NCI-H2029 treated with DMSO at 0.1 percent for 48 hours (cell line): ENCODE measurements around the gene DHRS1.
A peak's percentile ranks its signal among the peaks of the same experiment; 100 is the strongest.

Experiments used
- DNase-seq: peaks from one replicate; lab custom pipeline; 2025; lab: John Stamatoyannopoulos, UW

The DHRS1 gene

DNA sequence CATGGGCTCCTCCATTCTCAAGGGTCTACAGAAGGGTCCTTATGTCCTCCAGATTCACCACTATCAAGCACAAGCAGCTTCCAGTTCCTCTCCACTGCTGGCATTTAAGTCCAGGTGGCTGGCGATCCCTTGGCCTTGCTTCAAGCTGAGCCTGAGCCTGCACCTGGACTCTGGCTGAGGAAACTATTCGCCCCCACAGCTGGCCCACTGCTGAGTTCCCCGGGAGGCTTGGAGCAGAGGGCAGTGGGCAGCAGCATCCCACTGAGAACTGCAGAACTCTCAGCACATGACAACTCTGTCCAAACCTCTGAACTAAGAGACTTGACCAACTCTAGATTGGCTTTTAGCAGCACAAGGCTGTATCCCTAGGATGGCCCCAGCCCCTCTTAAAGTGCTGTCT, 16.8 kb downstream of the DHRS1 start:
- DNase-seq = no peak

DNA sequence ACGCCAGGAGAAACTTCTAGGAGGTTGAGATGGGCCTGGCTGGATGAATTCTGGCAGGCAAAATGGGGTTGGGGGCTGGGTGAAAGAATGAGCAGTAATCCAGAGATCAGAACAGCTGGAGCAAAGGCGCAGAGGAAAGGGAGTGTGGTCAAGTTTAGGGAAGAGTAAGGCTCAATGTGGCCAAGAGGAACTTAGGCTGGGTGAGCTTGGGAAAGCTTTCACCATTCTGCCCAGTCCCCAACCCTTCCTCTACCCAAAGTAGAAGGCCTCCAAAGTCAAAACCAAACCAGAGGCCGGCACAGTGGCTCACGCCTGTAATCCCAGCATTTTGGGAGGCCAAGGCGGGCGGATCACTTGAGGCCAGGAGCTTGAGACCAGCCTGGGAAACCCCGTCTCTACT, 17.9 kb downstream of the DHRS1 start:
- no peak for DNase-seq

DNA sequence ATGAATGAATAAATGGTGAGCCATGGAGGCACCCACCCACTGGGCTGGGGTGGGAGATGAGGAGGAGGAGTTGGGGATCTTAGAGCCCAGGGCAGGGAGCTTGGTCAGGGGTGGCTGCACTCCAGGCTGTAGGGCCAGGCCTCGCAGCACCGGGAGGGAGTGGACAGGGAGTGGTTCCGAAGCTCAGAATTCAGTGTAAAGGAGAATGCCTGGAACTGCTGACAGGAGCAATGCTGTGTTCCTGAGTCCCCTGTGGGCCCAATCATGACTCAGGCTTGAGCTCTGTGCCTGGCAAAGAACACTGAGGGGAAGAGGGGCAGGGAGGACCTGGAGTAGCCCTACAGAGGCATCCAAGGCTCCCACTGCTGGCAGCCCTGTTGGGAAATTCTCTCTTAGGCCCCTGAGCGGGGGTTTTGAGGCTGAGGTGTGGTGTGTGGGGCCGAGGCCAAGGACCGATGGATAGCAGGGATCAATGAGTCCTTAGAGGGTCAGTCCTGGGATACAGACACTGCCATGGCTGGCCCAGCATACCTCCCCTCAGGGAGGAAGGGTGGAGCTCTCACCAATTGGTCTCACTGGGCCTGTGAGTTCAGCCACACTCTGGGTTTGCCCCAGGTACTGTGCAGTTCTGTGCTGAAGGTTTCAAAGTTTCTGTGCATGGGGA, 18.7 kb downstream of the DHRS1 start:
- no peak for DNase-seq

DNA sequence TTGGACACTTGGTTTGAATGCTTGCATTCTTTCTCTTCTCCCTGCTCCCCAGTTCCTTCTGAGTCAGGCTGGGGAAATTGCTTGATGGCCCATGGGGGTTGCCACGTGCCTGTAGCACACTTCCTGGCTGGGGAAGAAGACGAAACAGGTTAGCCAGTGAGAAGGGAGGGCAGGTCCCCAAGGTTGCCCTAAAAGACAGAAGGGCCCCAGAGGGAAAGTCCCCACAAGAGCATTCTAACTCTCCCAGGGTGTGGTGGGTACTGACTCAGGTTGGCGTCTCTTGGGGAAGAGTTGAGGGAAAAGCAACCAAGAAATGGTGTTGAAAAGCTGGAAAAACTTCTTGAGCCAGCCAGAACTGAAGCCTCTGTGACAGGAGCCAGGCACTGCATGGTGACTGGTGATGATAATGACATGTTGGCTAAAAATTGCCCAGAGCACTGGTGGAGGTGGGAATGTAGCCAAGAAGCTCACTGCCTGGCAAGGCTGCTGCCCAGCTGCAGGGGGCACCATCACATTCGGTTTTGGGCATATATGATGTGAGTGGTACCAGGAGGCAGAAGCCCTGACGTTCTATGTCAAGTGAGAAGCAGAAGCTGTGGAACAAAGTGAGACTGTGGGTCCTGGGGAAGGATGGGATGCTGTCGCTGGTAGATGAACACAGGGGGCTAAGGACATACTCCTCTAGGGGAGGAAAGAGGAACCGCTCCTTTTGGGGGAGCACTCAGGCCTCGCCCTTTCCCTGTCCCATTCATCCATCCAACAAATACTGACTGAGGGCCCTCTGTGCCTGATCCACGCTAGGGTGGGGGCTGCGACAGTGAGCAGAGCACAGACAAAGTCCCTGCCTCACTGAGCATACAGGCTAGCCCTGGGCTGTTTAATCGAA, 20.0 kb downstream of the DHRS1 start:
- DNase-seq = no peak

DNA sequence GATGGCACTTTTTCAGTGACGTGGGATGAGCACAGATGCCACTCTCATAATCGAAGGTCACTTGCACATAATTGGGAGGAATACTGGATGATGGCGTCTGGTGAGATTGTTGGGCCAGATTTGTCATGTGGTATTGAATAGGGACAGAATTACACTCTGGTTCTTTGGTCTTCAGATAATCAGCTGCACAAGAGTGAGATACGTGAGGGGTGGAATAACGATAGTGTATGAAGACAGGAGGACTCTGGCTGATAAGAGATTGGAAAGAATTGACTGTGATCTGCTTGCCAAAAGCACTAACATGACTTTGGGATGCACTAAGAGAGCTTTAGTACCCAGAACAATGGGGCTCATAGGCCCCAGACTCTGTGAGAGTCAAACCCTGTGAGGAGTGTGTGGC, 21.2 kb downstream of the DHRS1 start:
- no peak for DNase-seq

DNA sequence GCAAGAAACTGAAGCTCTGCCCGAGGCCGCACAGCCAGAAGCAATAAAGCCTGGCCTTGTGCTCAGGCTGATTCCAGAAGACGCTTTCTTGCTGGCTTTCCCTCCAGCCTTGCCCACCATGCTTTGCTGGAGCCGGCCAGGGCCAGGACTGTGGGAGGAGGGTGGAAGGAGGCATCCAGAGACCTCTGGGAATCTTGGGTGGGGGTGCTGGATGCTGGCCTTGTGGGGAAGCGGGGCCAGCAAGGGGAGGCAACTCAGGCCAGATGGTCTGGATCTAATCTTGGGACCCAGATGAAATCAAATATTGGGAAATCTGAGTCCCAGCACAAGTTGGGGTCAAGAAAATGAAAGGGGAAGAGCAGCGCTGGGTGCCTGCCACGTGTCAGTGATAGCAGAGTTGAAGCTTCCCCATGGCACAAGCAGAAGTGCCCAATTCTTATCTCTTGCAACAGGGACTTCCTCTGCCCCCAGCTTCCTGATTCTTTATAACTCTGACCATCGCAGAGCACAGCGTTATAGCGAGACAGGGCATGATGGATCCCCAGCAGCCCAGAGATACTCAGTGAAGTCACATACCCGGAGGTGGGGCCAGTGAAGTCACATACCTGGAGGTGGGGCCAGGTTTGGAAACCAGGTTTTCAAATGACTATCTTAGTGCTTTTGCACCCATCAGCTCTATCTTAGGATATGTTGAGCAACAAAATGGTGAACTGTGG, 21.8 kb downstream of the DHRS1 start:
- DNase-seq = no peak

DNA sequence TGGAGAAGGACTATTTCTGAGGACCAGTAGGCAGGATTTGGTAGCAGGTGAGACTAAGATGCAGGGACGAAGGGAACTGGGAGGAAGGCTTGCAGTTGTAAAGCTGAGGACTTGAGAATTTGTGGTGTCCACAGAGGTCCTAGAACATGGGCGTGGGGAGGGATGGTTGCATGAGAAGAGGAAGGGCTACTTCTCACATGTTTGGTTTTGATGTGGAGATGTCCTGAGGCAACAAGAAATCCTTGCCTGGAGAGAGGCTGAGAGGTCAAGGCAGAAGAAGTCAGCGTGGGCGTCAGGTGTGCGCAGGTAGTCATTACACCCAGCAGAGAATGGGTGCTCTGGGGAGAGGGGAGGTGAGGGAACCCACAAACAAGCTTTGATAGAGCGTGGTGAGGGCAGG, 22.5 kb downstream of the DHRS1 start:
- no peak for DNase-seq

DNA sequence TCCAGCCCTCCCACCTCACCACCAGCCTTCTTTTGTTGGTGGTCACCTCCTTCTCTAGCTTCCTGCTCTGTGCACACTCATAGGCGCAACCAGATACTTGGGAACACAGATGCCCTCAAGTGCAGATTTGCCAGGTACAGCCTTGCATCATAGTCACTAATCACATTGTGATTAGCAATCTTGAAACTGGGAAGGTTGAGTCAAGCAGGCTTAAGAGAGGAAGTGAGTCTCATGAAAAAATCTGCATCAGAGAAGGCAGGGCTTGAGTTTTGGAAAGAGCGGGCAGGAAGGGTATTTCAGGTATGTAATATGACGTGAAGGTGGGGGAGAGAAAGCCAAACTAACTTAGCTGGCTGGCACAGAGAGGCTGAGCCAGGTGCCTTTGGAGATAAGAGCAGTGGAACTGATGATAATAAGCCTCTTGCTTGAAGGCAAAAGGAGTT, 25.5 kb downstream of the DHRS1 start:
- no peak for DNase-seq

DNA sequence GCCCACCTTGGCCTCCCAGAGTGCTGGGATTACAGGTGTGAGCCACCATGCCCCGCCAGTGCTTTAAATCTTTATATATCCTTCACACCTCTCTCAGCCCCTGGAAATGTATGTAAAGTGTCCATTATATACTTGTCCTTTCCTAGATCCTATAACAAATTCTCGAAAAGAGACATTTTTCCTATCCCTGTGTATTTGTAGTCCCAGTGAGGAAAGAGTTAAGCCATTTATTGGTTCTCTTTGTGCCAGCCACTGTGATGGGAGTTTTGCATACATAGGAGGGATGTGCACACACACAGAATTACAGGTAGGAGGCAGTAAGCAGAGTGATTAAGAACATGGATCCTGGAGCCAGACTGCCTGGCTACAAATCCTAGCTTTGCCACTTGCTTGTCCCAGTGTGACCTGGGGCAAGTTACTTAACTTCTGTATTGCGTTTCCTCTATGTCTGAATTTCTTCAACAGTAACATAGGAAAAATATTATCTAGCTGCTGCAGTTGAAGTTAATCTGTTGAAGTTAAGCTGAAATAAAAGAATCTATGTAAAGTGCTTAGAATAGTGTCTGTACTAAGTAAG, 26.1 kb downstream of the DHRS1 start:
- DNase-seq = no peak

DNA sequence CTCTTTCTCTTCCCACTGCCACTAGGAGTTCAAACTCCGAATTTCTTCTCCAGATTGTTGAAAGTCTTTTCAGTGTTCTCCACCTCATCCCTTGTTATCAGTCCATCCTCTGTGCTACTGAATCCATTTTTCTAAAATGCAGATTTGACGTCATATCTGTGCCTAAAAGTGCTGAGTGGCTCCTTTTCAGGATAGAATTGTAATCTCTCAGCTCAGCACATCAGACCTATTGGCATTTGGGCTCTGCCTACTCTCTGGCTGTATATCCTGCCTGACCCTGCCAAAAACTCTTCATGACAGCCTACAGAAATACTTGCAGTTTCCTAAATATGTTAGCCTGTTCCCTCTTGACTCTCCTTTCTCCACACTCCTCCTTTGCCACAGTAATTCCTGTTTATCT, 27.1 kb downstream of the DHRS1 start:
- DNase-seq = no peak

DNA sequence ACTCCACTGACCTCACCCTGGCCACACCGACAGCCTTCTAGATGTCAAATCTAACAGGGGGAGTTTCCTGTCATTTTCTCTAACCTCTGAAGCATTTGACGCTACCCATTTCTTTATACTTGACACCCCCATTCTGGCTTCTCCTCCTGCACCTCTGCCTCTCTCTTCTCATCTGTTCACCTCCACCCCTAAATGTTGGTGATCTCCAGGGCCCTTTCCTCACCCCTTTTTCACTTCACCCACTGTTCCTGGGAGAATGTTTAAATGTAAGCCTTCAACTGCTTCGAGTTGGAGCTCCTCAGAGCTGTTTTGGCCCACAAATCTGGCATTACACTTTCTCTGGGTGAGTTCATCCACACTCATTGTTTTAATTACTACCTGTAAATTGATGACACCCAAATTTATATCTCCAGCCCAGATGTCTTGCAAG, 27.7 kb downstream of the DHRS1 start:
- no peak for DNase-seq

DNA sequence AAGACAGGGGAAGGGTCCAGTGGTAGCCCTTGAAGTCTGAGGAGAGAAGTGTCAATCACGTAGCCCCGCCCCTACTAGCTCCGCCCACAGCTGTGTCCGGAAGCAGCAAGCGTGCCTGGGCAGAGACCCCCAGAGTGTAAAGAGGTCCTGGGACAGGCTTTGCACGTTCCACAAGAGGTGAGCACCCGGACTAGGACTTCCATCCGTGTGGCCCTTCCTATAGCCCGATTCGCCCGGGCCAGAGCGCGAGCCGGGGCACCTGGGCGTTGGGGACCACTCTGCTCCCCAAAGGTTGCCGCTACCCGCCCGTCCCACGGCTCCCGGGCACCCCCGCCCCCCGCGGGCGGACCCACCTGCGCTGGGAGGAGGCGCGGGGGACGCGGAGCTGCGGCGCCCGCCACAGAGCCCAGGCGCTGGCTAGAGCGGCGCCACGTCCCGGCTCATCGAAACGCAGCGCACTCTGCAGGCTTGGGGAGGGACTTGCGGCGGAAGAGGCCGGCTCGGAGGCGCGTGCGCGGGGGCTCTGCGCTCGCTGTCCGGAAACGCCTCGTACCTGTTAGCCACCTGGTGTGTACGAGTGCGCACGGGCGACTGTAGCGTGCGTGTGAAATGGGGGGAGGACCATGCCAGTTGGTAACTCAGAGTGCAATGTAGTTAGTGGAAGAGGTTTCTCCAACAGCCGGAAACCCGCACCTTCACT, 28.3 kb downstream of the DHRS1 start, which contains the start of gene RABGGTA:
Gene RABGGTA (minus strand): TSS at position 464 of the 700 bp plus-strand sequence. CDS start 482 bp downstream, outside the sequence.
- peak; percentile 77 for DNase-seq

DNA sequence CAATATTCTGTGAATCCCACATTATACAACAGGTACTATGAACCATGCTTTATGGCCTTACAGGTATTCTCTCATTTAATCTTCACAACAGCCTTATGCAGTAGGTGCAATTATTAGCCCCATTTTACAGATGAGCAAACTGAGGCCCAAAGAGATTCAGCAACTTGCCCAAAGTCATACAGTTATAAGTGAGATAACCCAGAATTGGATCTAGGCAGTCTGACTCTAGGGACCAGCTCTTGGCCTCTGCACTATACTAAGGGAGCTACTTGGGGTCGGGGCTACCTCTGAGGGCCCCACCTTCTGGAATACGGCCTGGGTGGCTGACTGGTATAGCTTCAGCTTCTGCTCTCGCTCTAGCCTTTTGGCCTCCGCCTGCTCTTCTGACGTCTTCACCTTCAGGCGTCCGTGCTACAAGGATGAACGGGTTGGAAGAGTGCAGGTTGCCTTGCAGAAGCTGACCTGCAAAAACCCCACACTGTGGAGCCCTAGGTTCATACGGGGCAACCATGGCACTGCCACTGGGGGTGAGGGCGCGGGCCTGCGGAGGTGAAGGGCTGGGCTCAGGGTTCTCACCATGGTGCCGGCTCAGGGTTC, 28.9 kb downstream of the DHRS1 start:
- no peak for DNase-seq

DNA sequence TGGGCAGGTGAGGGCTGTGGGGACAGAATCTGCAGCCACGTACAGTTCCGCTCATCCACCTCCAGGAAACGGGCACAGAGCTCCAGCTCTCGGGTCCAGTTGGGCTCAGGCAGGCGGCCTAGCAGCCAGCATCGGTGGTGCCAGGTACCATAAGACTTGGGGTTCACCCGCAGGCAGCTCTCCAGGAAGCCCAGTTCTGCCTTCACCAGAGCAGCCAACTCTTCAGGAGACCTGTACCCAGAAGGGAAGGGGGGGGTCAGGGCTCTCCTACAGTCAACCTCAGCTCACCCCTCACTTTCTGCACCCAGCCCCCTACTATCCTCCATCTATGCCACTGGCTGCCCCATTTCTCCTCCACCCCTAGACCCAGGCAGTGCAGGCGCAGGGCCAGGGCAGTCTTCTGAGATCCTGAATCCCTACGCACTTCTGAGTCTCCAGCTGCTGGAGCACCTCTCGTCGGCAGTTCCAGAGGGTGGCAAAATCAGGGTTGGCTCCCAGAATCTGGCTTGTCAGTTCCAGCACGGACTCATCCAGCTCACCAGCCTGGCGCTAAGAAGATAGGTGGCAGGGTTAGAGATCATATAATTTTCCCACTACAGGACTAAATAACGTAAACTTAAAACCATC, 29.6 kb downstream of the DHRS1 start:
- no peak for DNase-seq

DNA sequence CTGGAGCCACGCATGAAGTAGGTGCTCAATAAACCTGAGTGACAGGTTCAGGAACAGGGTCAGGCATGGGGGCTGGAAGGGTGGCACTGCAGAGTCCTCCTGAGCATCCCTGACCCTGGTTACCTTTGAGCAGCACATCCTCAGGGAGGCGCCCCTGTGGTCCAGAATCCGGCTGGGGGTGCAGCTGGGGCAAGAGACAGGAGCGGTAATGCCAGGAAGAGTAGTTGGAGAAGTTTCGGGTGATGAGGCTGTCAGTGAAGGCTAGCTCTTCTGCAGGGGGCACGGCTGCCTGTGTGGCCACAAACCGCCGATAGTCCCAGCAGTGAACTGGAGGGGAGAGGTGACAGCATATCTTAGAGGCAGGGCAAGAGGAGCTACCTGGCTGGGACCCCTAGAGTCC, 30.2 kb downstream of the DHRS1 start:
- DNase-seq = no peak

DNA sequence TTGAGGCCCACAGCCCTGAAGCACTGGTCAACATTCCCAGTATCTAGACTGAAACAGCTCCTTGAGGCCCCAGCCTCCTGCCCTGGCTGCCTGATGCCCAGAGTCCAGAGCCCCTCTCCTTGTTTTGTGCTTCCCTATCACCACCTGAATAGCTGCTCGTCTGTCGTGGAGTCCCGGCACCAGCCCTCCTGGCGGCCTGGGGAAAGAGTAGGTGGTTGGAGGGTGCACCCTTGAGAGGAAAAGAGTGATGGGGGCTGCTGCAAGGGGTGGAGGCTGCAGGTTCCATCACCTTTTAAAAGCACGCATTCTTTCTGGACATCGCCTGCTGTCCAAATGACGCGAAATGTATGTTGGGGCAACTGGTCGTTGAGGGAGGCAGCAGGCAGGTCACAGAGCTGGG, 31.4 kb downstream of the DHRS1 start:
- DNase-seq = no peak

DNA sequence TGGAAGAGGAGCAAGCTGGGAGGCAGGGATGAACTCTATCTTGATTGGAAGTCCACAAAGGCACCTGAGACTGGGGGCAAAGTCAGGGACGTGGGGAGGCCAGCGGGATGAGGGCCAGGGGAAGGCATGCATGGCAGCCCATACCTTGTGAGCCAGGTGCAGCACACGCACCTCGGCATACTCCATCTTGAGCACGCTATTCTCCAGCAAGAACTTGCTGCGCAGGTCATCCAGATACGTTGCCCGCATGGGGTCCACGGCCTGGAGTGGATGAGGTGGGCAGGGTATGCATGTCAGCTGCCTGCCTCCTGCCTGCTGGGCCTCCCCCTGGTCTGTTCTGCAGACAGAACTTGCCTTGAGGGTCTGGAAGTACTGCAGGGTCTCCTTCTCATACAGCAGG, 32.1 kb downstream of the DHRS1 start:
- DNase-seq = no peak

DNA sequence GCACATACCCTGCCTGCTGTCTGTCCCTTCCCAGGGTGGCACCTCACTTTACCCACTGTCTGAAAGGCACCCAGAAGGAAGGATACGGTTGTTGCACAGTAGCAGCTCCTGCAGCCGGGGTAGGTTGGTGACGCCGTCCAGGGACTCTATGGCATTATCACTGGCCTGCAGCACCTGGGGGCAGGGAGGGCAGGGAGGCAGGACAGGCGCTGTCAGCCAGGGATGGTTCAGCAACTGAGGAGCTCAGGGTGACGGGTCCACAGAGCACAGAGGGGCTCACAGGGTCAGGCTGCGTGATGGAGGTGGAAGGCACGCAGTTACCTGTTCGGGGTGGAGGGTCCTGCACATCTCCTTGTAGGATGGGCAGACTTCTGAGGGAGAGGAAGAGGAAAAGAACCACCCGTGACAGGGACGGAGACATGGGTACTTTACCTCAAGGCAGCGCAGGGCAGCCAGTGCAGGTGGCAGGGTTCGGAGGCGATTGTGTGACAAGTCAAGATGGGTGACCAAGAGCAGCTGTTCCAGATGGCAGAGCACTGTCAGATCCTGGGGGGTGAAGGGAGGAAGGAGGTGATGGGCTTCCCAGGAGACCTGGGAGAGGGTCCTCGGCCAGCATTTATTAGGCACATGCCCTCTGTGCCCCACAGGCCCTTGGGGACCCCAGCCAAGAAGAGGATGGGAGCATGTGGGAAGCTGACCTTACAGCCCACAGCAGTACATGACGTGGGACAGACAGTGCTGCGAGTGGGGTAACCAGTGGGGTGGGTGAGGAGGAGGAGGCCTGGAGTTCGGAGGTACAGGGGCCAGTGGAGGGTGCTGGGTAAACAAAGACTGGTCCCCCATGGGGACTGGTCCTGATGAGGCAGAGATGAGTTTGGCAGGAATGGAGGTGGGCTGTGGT, 33.0 kb downstream of the DHRS1 start:
- DNase-seq = no peak

DNA sequence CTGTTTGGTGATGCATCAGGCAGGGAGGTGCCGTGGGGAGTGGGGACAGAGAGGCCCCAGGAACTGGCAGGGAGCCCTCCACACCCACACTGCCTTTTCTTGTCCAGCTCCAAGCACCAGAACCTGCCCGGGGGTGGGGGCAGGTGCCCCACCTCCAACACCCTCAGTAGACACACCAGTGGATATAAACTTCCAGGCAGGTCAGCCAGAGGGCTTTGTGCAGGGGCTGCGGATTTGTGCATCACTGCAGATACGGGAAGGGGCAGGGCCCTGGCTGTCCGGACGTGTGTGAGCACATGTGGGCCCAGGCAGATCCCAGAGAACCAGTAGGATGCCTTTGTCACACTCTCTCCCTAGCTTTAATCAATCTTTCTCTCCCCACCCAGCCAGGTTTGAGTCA, 35.3 kb downstream of the DHRS1 start:
- no peak for DNase-seq

DNA sequence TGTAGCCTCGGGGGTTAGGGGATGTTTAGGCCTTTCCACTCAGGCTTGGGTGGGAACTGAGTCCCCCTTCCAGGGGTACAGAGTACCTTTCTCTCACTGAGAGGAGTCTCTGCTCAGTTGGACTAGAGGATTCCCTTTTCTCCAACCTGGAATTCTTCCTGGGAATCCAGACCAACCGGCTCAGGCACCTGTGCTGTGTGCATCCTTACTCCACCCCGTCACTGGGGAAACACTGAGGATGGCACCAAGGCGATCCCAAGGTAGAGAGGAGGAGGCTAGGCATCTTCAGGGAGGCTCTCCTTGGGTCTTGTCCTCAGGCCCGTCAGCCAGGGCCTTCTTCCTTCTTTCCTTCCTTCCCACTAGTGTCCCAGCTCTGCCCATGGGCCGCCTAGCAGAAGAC, 35.7 kb downstream of the DHRS1 start:
- DNase-seq = no peak
